Prostate gland (tissue), 2 donors: ENCODE results near the gene STK16.

Experiments used
- POLR2A ChIP-seq: fragments of 450-650 bp; IDR thresholded peaks from one replicate; pipeline ENCODE4 v1.6.1; 2016; ENCODE audit warnings: antibody characterized with exemption, mild to moderate bottlenecking
- POLR2AphosphoS5 ChIP-seq: sonication (generic); formaldehyde crosslinking; IDR thresholded peaks from one replicate; pipeline ENCODE4 v1.6.1; 2017; ENCODE audit warnings: antibody characterized with exemption
- TF ChIP-seq, protein P1 (sequence below), 4 experiments: fragments of 200-600 bp in 2 of 4; fragments of 450-650 bp in 2 of 4; sonication (generic) in 2 of 4; IDR thresholded peaks; 1 replicate in 3 of 4; 2 replicates in 1 of 4; pipeline ENCODE4 v1.5.1; 2016 to 2019; ENCODE audit warnings: antibody characterized with exemption in 4 of 4, mild to moderate bottlenecking in 2 of 4, moderate library complexity in 2 of 4

GRCh38 chr2:219206328-219207133 lies 38.7 kb upstream of the STK16 start, which contains the start of gene ZFAND2B:
- TF ChIP-seq, protein P1, sequence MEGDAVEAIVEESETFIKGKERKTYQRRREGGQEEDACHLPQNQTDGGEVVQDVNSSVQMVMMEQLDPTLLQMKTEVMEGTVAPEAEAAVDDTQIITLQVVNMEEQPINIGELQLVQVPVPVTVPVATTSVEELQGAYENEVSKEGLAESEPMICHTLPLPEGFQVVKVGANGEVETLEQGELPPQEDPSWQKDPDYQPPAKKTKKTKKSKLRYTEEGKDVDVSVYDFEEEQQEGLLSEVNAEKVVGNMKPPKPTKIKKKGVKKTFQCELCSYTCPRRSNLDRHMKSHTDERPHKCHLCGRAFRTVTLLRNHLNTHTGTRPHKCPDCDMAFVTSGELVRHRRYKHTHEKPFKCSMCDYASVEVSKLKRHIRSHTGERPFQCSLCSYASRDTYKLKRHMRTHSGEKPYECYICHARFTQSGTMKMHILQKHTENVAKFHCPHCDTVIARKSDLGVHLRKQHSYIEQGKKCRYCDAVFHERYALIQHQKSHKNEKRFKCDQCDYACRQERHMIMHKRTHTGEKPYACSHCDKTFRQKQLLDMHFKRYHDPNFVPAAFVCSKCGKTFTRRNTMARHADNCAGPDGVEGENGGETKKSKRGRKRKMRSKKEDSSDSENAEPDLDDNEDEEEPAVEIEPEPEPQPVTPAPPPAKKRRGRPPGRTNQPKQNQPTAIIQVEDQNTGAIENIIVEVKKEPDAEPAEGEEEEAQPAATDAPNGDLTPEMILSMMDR (IDR thresholded peaks at IDR 0.05): peak in 2 of 4 experiments; percentile 36 to 57
- TF ChIP-seq POLR2A: peak; percentile 100
- peak; percentile 100 for TF ChIP-seq POLR2AphosphoS5
